ENCODE results near the gene TDRD7. TPM values are rescaled to one million over a fixed set of nuclear protein-coding genes. Genes with fewer than 3 reads are reported as not detected.

TDRD7 gene
- total and polyA plus RNA-seq, 2 of the 13 experiments (the other 11 are each of a cell fraction or from before 2014, with no cell fraction given): 9.8 to 15.5 TPM

DNA sequence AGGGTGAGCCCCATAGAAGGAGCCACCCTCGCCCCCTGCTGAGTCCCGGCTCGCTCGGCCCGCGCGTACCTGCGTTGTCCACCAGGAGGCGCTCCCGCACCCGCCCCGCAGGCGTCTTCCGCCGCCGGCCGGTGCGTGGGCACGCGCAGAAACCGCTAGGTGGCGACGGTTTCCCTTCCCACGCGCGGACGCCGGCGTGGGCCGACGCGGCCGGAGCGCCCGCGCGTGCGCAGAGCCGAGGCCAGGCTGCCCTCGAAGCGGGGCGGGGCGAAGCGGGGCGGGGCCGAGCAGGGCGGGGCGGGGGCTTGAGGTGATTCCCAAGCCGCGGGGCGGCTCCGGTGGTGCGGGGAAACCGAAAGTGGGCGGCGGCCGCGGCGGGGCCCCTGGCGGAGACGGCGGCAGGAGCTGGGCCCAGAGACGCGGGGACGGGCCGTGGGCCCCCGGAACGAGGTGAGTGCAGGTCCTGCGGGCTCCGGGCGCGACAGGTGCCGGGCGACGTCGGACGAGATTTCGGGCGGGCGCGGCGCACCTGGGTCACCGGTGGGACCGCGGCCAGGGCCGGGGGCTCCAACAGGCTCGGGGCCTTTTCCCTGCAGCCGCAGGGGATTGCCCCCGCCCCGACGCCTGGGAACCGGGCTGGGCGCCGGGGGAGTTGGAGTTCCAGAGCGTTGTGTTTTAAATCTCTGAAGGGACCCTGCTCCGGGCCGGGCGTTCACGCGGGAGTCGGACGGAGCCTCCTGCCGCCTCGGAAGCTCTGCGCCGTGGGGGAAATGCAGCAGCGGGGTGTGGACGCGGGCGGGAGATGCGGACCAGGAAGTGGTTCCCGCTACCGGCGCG lies at the start of gene TDRD7 (continued):
- TF ChIP-seq, protein P1, sequence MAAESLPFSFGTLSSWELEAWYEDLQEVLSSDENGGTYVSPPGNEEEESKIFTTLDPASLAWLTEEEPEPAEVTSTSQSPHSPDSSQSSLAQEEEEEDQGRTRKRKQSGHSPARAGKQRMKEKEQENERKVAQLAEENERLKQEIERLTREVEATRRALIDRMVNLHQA (CRISPR knock-in tag; IDR thresholded peaks at IDR 0.05): no peak
- TF ChIP-seq ZNF552 (CRISPR knock-in tag; IDR thresholded peaks at IDR 0.05; ENCODE audit: borderline replicate concordance): no peak
- TF ChIP-seq NFKBIZ (CRISPR knock-in tag; IDR thresholded peaks at IDR 0.05): 0 out of 2 replicates have a peak, but pooled peaks have one; percentile 30
- no peak for TF ChIP-seq SNRNP70 (IDR thresholded peaks at IDR 0.05; ENCODE audit: low read depth, low read length)
- no peak for TF ChIP-seq FOXM1 (CRISPR knock-in tag; IDR thresholded peaks at IDR 0.05)
- TF ChIP-seq, protein P2, sequence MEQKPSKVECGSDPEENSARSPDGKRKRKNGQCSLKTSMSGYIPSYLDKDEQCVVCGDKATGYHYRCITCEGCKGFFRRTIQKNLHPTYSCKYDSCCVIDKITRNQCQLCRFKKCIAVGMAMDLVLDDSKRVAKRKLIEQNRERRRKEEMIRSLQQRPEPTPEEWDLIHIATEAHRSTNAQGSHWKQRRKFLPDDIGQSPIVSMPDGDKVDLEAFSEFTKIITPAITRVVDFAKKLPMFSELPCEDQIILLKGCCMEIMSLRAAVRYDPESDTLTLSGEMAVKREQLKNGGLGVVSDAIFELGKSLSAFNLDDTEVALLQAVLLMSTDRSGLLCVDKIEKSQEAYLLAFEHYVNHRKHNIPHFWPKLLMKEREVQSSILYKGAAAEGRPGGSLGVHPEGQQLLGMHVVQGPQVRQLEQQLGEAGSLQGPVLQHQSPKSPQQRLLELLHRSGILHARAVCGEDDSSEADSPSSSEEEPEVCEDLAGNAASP (CRISPR knock-in tag; IDR thresholded peaks at IDR 0.05; ENCODE audit: borderline replicate concordance): no peak
- TF ChIP-seq SOX5 (CRISPR knock-in tag; IDR thresholded peaks at IDR 0.05; ENCODE audit: borderline replicate concordance): peak; percentile 73; the same call in 1 of the 2 replicates
- TF ChIP-seq GLMP (CRISPR knock-in tag; IDR thresholded peaks at IDR 0.05; ENCODE audit: borderline replicate concordance): no peak
- TF ChIP-seq ZNF460 (CRISPR knock-in tag; IDR thresholded peaks at IDR 0.05; ENCODE audit: borderline replicate concordance): no peak
- TF ChIP-seq ATF5 (CRISPR knock-in tag; IDR thresholded peaks at IDR 0.05; ENCODE audit: low read depth): no peak
- TF ChIP-seq SMYD3 (CRISPR knock-in tag; IDR thresholded peaks at IDR 0.05): no peak
- peak; percentile 67 for TF ChIP-seq SPEN (CRISPR knock-in tag; IDR thresholded peaks at IDR 0.05; ENCODE audit: low read depth)
- peak; percentile 46; the same call in 1 of the 2 replicates for TF ChIP-seq KAT8 (CRISPR knock-in tag; IDR thresholded peaks at IDR 0.05)
- TF ChIP-seq ZFP36L1 (CRISPR knock-in tag; IDR thresholded peaks at IDR 0.05): no peak
- TF ChIP-seq DR1 (CRISPR knock-in tag; IDR thresholded peaks at IDR 0.05): no peak; the same call in 1 of the 2 replicates
- TF ChIP-seq STAG1 (CRISPR knock-in tag; IDR thresholded peaks at IDR 0.05): peak; percentile 80
- no peak for TF ChIP-seq JUN (CRISPR knock-in tag; IDR thresholded peaks at IDR 0.05)
- no peak for TF ChIP-seq KLF6 (CRISPR knock-in tag; IDR thresholded peaks at IDR 0.05)
- no peak for TF ChIP-seq CC2D1A (CRISPR knock-in tag; IDR thresholded peaks at IDR 0.05)
- TF ChIP-seq MED13 (CRISPR knock-in tag; IDR thresholded peaks at IDR 0.05): no peak
- no peak; the same call in 1 of the 2 replicates for TF ChIP-seq ZNF598 (CRISPR knock-in tag; IDR thresholded peaks at IDR 0.05; ENCODE audit: borderline replicate concordance)
- peak; percentile 70; the same call in 1 of the 2 replicates for TF ChIP-seq ZNF589 (CRISPR knock-in tag; conservative IDR thresholded peaks at IDR 0.05)
- no peak for TF ChIP-seq HMGA1 (CRISPR knock-in tag; conservative IDR thresholded peaks at IDR 0.05)
- TF ChIP-seq PCBP1 (IDR thresholded peaks at IDR 0.05; ENCODE audit: borderline replicate concordance, low read depth, low read length): no peak
- peak; percentile 83; the same call in 1 of the 2 replicates for TF ChIP-seq ZNF691 (CRISPR knock-in tag; IDR thresholded peaks at IDR 0.05; ENCODE audit: borderline replicate concordance, low read depth)
- peak; percentile 97 for TF ChIP-seq RCOR2 (CRISPR knock-in tag; IDR thresholded peaks at IDR 0.05)
- no peak for TF ChIP-seq ZNF263 (CRISPR knock-in tag; IDR thresholded peaks at IDR 0.05)

Data from HepG2 (cell line).